ENCODE measurements around the gene TRABD2B.

DNA sequence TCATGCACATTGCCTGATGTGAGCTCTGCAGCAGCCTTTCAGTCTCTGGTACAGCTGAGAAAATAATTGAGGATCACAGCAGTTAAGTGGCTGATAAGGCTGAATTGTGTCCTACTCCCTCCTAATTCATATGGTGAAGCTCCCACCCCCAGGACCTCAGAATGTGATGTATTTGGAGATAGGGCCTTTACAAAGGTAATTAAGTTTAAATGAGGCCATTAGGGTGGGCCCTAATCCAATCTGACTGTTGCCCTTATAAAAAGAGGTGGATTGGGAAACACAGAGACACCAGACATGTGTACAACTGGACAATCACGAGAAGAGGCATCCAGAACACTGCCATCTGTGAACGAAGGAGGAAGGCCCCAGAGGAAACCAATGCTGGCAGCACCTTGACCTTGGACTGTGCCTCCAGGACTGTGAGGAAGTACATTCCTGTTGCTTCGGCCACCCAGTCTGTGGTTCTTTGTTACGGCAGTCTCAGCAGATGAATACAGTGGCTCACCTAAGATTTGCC is 148.1 kb downstream of the TRABD2B start:
- TF ChIP-seq, protein P1, sequence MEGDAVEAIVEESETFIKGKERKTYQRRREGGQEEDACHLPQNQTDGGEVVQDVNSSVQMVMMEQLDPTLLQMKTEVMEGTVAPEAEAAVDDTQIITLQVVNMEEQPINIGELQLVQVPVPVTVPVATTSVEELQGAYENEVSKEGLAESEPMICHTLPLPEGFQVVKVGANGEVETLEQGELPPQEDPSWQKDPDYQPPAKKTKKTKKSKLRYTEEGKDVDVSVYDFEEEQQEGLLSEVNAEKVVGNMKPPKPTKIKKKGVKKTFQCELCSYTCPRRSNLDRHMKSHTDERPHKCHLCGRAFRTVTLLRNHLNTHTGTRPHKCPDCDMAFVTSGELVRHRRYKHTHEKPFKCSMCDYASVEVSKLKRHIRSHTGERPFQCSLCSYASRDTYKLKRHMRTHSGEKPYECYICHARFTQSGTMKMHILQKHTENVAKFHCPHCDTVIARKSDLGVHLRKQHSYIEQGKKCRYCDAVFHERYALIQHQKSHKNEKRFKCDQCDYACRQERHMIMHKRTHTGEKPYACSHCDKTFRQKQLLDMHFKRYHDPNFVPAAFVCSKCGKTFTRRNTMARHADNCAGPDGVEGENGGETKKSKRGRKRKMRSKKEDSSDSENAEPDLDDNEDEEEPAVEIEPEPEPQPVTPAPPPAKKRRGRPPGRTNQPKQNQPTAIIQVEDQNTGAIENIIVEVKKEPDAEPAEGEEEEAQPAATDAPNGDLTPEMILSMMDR (conservative IDR thresholded peaks at IDR 0.05) = no peak
- TF ChIP-seq ZFX (IDR thresholded peaks at IDR 0.05) = no peak

All from C4-2B (cell line).